BE2C (cell line): ENCODE data around the gene CEP170.

Experiments
- DNase-seq: peaks from one replicate; pipeline ENCODE4 v3.0.0-alpha.2; 2020
- H3K27me3 ChIP-seq: fragments of 250-450 bp; sonication (Bioruptor Pico); 2 replicates; pipeline ENCODE4 v1.5.1; 2020; ENCODE audit warnings: mild to moderate bottlenecking
- H3K36me3 ChIP-seq: fragments of 250-450 bp; sonication (Bioruptor Pico); 2 replicates; pipeline ENCODE4 v1.5.1; 2020; ENCODE audit warnings: mild to moderate bottlenecking
- H3K4me1 ChIP-seq: fragments of 250-450 bp; sonication (Bioruptor Pico); 2 replicates; pipeline ENCODE4 v1.5.1; 2020
- H3K4me3 ChIP-seq: 2 replicates; pipeline ENCODE4 v1.5.1; 2011; ENCODE audit warnings: low read depth, low read length
- H3K9me3 ChIP-seq: fragments of 250-450 bp; sonication (Bioruptor Pico); 2 replicates; pipeline ENCODE4 v1.5.1; 2020
- TF ChIP-seq, protein P1 (sequence below): IDR thresholded peaks from 2 replicates; pipeline ENCODE4 v1.5.1; 2012; ENCODE audit warnings: mild to moderate bottlenecking, low read depth, low read length

The CEP170 gene

DNA sequence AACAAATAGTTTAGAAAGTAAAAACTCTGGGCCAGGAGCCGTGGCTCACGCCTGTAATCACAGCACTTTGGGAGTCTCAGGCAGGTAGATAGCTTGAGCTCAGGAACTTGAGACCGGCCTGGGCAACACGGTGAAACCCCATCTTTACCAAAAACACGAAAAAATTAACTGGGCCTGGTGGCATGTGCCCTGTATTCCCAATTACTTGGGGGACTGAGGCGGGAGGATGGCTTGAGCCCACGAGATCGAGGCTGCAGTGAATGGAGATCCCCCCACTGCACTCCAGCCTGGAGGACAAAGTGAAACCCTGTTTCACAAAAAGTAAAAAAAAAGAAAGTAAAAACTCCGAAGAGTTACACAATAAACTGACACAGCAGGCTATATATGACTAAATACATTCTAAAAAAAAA, 10.6 kb downstream of the CEP170 start:
- H3K4me3 ChIP-seq, result no peak overlapping the region
- 0 out of 2 replicates have a peak, but pooled peaks cover 4% of the 10 kb centered on the region for H3K36me3 ChIP-seq
- no peak for DNase-seq
- H3K27me3 ChIP-seq, result no peaks in the 10 kb centered on the region
- TF ChIP-seq, protein P1, sequence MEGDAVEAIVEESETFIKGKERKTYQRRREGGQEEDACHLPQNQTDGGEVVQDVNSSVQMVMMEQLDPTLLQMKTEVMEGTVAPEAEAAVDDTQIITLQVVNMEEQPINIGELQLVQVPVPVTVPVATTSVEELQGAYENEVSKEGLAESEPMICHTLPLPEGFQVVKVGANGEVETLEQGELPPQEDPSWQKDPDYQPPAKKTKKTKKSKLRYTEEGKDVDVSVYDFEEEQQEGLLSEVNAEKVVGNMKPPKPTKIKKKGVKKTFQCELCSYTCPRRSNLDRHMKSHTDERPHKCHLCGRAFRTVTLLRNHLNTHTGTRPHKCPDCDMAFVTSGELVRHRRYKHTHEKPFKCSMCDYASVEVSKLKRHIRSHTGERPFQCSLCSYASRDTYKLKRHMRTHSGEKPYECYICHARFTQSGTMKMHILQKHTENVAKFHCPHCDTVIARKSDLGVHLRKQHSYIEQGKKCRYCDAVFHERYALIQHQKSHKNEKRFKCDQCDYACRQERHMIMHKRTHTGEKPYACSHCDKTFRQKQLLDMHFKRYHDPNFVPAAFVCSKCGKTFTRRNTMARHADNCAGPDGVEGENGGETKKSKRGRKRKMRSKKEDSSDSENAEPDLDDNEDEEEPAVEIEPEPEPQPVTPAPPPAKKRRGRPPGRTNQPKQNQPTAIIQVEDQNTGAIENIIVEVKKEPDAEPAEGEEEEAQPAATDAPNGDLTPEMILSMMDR, result no peak
- H3K9me3 ChIP-seq, result no peaks in the 10 kb centered on the region; the same call in 1 of the 2 replicates
- H3K4me1 ChIP-seq, result no peaks in the 10 kb centered on the region

DNA sequence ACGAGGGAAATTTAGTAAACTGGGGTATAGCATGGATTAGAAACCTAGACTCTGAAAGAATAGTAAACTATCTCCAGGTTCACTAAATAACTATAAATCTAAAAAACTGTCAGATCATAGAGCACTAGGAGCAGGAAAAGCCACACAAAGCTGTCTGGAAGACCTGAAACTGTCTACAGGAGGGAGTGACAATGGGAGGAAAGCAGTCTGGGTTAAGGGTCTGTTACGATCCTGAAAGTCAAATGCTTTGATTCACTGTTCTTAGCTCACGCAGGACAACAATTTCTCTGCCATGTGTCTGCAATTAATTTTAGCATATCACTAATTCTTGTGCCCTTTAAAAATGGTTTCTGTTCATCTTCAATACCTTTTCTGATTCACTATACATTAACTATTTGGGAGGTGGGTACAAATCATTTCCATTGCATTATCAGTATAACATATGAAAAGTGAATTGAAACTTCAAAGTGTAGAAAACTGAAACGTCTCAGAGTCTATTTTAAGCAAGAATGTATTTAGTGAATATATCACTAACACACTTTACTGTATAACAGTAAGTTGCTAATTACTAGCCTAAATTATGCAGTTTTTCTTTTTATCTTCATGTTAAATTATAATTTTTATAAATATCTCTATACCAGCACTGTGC, 18.4 kb downstream of the CEP170 start:
- TF ChIP-seq, protein P1, result no peak
- Histone ChIP-seq H3K36me3 (peaks cover 7% of the 10 kb centered on the region), H3K27me3 (no peaks in the 10 kb centered on the region), H3K9me3 (no peaks in the 10 kb centered on the region), H3K4me3 (no peak overlapping the region), H3K4me1 (no peaks in the 10 kb centered on the region)
- DNase-seq, result no peak

DNA sequence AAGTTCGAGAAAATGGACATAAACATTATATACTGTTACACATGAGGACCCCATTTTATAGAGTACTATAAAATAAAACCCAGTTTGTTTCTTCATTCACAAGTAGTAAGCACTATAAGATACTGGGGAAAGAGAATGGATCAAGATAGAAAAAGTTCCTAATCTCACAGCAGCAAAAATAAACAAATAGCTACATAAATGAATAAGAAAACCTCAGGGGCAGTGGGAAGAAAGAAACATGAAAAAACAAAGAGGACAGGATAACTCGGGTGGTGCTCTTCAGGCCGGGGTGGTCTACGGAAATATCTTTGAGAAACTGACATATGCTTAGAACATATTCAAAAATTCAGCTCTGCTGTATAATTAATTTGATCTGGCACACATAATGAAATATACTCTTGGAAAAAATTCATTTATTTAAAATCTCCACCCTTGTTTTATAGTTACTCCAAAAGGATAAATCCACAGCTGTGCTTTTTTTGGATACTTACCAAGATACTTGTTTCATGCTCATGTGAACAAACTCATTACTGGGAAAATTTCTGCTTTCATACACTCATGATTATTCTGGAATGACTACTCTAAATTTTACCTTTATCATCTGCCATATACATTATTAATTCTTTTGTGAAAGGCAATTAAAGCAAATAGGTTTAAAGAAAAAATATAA, 20.0 kb downstream of the CEP170 start:
- TF ChIP-seq, protein P1, result no peak
- no peaks in the 10 kb centered on the region for H3K9me3 ChIP-seq
- H3K4me1 ChIP-seq, result no peaks in the 10 kb centered on the region
- H3K4me3 ChIP-seq, result no peak overlapping the region
- H3K27me3 ChIP-seq, result no peaks in the 10 kb centered on the region
- no peak for DNase-seq
- peaks cover 7% of the 10 kb centered on the region for H3K36me3 ChIP-seq

DNA sequence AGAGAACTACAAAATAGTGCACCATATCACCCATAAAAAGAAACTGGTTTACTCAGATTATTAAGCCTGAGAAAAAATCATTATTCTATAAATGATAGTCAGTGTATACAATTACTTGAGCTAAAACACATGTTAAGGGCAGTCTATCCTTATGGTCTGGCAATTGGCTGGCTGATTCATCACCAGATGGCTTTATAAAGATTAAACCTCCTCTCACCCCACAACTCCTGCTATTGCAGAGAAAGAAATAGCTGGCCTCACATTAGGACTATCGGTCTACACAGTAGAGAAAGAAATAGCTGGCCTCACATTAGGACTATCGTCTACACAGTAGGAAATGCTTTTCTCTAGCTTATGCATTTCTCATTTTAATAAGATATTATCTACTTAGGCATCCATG, 21.2 kb downstream of the CEP170 start:
- H3K4me3 ChIP-seq, result no peak overlapping the region
- H3K9me3 ChIP-seq, result no peaks in the 10 kb centered on the region
- H3K36me3 ChIP-seq, result peaks cover 7% of the 10 kb centered on the region
- H3K4me1 ChIP-seq, result no peaks in the 10 kb centered on the region
- H3K27me3 ChIP-seq, result no peaks in the 10 kb centered on the region
- TF ChIP-seq, protein P1, result no peak
- no peak for DNase-seq

DNA sequence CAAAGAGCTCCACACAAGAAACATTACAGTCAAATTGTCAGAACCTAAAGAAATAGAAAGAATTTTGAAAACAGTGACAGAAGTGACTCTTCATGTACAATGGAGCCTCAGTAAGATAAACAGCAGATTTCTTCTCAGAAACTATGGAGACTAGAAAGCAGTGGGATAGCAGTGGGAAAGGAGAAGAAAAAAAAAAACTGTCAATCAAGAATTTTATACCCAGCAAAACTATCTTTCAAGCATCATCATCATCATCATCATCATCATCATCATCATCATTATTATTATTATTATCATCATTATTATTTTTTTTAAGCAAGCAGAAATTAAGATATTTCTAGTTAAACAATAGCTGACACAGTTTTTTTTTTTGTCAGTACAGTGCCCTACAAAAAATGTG, 24.2 kb downstream of the CEP170 start:
- DNase-seq, result no peak
- Histone ChIP-seq H3K36me3 (peaks cover 2% of the 10 kb centered on the region; the same call in 1 of the 2 replicates), H3K9me3 (no peaks in the 10 kb centered on the region), H3K4me3 (no peak overlapping the region), H3K27me3 (no peaks in the 10 kb centered on the region), H3K4me1 (no peaks in the 10 kb centered on the region)
- TF ChIP-seq, protein P1, result no peak

DNA sequence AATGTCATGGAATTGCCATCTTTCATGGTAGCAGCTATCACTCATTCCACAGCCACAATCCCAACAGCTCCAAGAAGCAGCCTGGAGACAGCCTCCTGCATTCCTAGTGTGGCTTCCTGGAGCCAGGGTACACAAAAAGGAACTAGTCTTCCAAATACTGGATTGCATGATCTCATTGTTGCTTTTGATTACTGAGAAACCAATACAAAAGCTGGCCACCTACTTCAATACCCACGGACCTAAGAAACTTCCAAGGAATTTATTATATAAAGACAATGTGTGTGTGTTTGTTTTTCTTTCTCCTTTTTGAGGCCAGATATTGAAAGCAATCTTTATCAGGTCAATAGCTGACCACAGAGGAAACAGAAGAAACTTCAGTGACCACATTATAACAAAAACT, 25.6 kb downstream of the CEP170 start:
- TF ChIP-seq, protein P1, result no peak
- no peaks in the 10 kb centered on the region; the same call in 1 of the 2 replicates for H3K36me3 ChIP-seq
- no peak for DNase-seq
- H3K9me3 ChIP-seq, result no peaks in the 10 kb centered on the region
- no peaks in the 10 kb centered on the region for H3K4me1 ChIP-seq
- no peak overlapping the region for H3K4me3 ChIP-seq
- H3K27me3 ChIP-seq, result no peaks in the 10 kb centered on the region
